IPS-NIHi7 (cell line): ENCODE data around the gene GFRA1.
A peak's percentile ranks its signal among the peaks of the same experiment; 100 is the strongest.

Experiments used
- DNase-seq: peaks from one replicate; pipeline ENCODE4 v3.0.0; 2012; ENCODE audit warnings: mixed read lengths; ENCODE audit errors: extremely low spot score

The GFRA1 gene

GRCh38 chr10:116126954-116127695, 145.9 kb downstream of the GFRA1 start:
- no peak for DNase-seq

GRCh38 chr10:116126239-116126638, 146.8 kb downstream of the GFRA1 start:
- DNase-seq: no peak

DNA sequence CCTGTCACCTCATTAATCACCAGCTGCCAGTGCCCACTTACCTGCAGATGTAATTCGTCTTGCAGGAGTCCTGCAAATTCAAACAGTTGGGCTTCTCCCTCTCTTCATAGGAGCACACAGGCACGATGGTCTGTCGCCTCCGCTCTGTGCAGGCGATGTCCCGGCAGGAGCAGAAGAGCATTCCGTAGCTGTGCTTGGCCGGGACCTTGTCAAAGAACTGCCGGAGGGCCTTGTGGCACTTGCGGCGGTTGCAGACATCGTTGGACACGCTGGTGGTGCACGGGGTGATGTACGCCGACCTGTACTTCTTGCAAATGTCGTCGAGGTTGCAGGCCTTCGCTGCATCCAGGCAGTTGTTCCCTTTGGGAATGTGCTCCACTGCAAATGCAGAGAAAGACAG, 147.8 kb downstream of the GFRA1 start:
- DNase-seq: no peak

GRCh38 chr10:116124777-116125176, 148.2 kb downstream of the GFRA1 start:
- DNase-seq: peak; percentile 36

DNA sequence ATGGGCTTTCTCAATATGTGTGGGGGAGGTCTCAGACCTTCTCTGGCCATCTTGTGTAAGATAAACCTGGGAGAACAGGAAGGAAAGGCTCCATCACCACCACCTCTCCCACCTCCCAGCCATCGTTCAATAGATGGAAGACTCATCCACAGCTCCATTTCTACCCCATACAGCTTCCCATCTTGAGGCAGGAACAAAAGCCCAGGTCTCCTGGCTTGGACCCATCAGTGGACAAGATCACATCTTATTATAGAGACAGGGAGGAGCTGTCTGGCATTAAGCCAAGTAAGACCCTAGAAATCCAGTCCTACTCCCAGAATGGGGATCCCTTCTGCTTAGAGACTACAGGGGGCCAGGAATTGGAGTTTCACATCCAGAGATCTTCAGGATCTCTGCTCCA, 150.3 kb downstream of the GFRA1 start:
- no peak for DNase-seq

GRCh38 chr10:116121640-116122525, 151.1 kb downstream of the GFRA1 start:
- no peak for DNase-seq

- DNase-seq: peak; percentile 90
Observed at GRCh38 chr10:116120688-116121455, 152.1 kb downstream of the GFRA1 start.

GRCh38 chr10:116118847-116119246, 154.2 kb downstream of the GFRA1 start:
- DNase-seq: no peak

- DNase-seq: no peak
Observed at GRCh38 chr10:116115797-116116196, 157.2 kb downstream of the GFRA1 start.

GRCh38 chr10:116115036-116115641, 157.9 kb downstream of the GFRA1 start:
- DNase-seq: no peak

DNA sequence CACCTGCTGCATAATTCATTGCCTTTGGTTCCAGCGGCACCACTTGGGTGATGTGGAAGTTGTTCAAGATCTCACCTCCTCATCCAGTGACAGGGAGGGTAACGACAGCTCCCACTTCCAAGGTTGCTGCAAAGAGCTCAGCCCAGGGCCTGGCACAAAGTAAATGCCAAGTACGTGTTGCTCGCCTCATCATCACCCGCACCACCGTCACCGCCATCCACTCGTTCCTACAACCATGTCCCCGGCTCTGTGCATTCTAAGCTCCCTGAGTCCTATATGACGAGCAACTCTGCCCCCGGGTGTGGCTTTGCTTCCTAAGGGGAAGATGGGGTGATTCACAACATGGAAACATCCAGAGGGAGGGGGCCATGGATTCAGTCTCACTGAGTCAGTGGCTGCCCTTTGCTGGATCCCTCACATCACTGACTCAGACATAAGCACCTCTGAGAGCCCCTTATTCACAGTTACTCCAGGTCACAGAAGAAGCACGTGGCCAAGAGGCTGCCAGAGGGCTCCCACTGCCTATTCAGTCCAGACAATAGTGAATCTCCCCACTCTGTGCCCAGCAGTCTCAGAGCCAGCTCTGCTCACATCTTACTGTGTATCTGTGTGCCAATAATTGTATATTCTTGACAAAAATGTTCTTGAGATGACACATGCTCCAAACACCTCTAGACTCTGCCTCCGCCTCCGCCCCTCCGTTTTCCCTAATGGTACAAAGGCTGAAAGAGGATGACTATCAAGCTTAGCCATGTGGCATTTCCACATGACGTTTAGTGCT, 159.1 kb downstream of the GFRA1 start:
- DNase-seq: no peak

DNA sequence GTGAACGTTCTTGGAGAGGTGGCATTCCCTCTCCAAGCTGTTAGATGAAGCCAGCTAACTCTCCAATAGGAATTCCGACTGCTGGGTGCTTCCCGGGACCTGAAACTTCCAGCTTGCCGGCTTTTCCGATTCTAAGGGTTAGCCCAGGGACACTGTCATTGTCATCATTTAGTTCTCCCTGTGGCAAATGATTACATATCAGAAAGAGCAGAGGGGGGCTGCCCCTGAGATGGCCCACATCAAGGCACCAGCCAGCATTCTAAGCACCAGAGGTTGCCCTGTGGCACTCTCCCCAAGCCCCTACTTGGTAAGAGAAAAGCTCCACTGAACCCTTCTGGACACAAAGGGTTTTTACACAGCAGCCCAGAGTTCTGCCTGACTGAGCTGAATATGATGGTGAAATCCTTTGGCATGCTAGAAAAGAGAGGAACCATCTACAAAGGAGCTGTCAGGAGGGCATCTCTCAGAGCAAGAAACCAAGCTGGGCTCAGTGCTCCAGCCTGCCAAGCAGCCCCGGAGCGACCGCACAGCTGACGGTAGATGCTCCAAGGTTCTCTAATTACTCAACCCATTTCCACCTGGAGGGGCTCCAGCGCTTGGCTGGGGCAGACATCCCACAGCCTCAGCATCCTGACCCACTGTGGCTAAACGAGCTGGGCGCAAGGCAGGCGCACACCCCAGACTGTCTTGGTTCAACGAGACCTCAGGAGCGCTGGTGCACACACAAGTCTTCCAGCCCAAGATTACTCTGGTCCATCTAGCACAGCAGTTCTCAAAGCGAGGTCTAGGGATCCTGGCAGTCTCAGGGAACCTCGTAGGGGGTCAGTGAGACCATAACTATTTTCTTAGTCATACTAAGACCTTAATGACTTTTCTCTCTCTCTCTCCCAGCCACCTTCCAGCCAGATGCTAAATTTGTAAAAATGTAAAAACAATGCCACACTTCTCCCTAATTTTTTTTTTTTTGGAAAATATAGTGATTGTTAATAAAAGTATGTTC, 160.5 kb downstream of the GFRA1 start:
- DNase-seq: no peak

- DNase-seq: no peak
Observed at GRCh38 chr10:116111483-116112095, 161.4 kb downstream of the GFRA1 start.

DNA sequence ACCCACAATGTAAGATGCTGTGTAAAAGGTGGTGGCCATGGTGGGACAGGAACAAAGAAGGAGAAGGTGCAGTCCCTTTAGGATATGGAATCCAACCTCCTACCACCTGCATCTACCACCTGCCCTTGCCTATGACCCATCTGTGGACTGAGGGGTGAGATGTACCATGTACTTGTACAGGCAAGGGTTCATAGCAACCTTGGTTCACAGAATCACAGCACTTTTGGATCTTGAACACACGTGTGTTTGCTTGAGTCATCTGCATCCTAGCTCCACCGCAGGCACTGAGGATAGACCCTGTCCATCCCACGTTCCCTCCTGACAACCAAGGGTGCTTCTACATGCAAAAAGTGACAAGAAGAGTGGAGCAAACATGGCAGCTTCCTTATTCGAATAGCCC, 162.3 kb downstream of the GFRA1 start:
- DNase-seq: no peak

GRCh38 chr10:116109881-116110280, 163.1 kb downstream of the GFRA1 start:
- DNase-seq: no peak

GRCh38 chr10:116109481-116109880, 163.5 kb downstream of the GFRA1 start:
- no peak for DNase-seq

GRCh38 chr10:116108095-116108494, 164.9 kb downstream of the GFRA1 start:
- DNase-seq: no peak

- no peak for DNase-seq
Observed at GRCh38 chr10:116106611-116107010, 166.4 kb downstream of the GFRA1 start.

GRCh38 chr10:116105264-116105663, 167.7 kb downstream of the GFRA1 start:
- DNase-seq: no peak
